ENCODE data around the gene ERG. TPM values are rescaled to one million over a fixed set of nuclear protein-coding genes. Genes with fewer than 3 reads are reported as not detected.

The ERG gene
- total and polyA plus RNA-seq, 2 experiments from 2014 or later: 0.14 to 0.44 TPM

- no peak overlapping the region for H2AFZ ChIP-seq
- H3K9me3 Mint-ChIP-seq: no peaks in the 10 kb centered on the region
- peak overlapping the region; percentile 63 for H3K27ac Mint-ChIP-seq
- TF ChIP-seq POLR2AphosphoS5 (IDR thresholded peaks at IDR 0.05; ENCODE audit: low read depth): no peak
- TF ChIP-seq EZH2phosphoT487 (IDR thresholded peaks at IDR 0.05; ENCODE audit: unreplicated experiment): no peak
- TF ChIP-seq ZNF331 (CRISPR knock-in tag; IDR thresholded peaks at IDR 0.05; ENCODE audit: low read depth): no peak
- no peak for TF ChIP-seq ZNF462 (CRISPR knock-in tag; IDR thresholded peaks at IDR 0.05)
- no peak for TF ChIP-seq STAT1 (IDR thresholded peaks at IDR 0.05; ENCODE audit: unreplicated experiment)
- TF ChIP-seq JUNB (IDR thresholded peaks at IDR 0.05; ENCODE audit: unreplicated experiment): no peak
- TF ChIP-seq, protein P1, sequence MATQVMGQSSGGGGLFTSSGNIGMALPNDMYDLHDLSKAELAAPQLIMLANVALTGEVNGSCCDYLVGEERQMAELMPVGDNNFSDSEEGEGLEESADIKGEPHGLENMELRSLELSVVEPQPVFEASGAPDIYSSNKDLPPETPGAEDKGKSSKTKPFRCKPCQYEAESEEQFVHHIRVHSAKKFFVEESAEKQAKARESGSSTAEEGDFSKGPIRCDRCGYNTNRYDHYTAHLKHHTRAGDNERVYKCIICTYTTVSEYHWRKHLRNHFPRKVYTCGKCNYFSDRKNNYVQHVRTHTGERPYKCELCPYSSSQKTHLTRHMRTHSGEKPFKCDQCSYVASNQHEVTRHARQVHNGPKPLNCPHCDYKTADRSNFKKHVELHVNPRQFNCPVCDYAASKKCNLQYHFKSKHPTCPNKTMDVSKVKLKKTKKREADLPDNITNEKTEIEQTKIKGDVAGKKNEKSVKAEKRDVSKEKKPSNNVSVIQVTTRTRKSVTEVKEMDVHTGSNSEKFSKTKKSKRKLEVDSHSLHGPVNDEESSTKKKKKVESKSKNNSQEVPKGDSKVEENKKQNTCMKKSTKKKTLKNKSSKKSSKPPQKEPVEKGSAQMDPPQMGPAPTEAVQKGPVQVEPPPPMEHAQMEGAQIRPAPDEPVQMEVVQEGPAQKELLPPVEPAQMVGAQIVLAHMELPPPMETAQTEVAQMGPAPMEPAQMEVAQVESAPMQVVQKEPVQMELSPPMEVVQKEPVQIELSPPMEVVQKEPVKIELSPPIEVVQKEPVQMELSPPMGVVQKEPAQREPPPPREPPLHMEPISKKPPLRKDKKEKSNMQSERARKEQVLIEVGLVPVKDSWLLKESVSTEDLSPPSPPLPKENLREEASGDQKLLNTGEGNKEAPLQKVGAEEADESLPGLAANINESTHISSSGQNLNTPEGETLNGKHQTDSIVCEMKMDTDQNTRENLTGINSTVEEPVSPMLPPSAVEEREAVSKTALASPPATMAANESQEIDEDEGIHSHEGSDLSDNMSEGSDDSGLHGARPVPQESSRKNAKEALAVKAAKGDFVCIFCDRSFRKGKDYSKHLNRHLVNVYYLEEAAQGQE (IDR thresholded peaks at IDR 0.05; ENCODE audit: unreplicated experiment): no peak
- no peak for TF ChIP-seq CREB1 (CRISPR knock-in tag; IDR thresholded peaks at IDR 0.05; ENCODE audit: low read depth)
- TF ChIP-seq NANOG (IDR thresholded peaks at IDR 0.05; ENCODE audit: borderline replicate concordance): no peak
- no peak for TF ChIP-seq ZNF114 (CRISPR knock-in tag; IDR thresholded peaks at IDR 0.05)
- TF ChIP-seq, protein P2, sequence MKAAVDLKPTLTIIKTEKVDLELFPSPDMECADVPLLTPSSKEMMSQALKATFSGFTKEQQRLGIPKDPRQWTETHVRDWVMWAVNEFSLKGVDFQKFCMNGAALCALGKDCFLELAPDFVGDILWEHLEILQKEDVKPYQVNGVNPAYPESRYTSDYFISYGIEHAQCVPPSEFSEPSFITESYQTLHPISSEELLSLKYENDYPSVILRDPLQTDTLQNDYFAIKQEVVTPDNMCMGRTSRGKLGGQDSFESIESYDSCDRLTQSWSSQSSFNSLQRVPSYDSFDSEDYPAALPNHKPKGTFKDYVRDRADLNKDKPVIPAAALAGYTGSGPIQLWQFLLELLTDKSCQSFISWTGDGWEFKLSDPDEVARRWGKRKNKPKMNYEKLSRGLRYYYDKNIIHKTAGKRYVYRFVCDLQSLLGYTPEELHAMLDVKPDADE (IDR thresholded peaks at IDR 0.05): no peak
- no peak for TF ChIP-seq EZH2 (IDR thresholded peaks at IDR 0.05; ENCODE audit: low read depth, unreplicated experiment)
- H3K36me3 Mint-ChIP-seq (ENCODE audit: low read depth): no peaks in the 10 kb centered on the region
- ATAC-seq (no peak), DNase-seq (ENCODE audit: low spot score) (no peak)
- H3K4me3 ChIP-seq: no peak overlapping the region
- H3K4me1 Mint-ChIP-seq: peaks cover 75% of the 10 kb centered on the region
- no peak overlapping the region; the same call in 2 of the 3 replicates for H3K4me3 Mint-ChIP-seq
- peaks cover 2% of the 10 kb centered on the region for H3K27me3 Mint-ChIP-seq (ENCODE audit: insufficient read depth, low read depth, poor library complexity)
- H3K9me2 ChIP-seq (ENCODE audit: insufficient read depth): no peaks in the 10 kb centered on the region
- no peaks in the 10 kb centered on the region for H3K27me3 ChIP-seq (ENCODE audit: insufficient read depth)
- H3K4me2 ChIP-seq: no peak overlapping the region
- H3K27ac ChIP-seq (ENCODE audit: low read depth): no peak overlapping the region
- H3F3A ChIP-seq (replicated peaks; ENCODE audit: low read depth): no peaks in the 10 kb centered on the region
- no peaks in the 10 kb centered on the region for H3K79me2 ChIP-seq (replicated peaks; ENCODE audit: insufficient read depth)
- H4K20me1 ChIP-seq (replicated peaks; ENCODE audit: insufficient read depth): no peaks in the 10 kb centered on the region
- no peaks in the 10 kb centered on the region for H3K36me3 ChIP-seq (ENCODE audit: insufficient read depth)
- H3K4me1 ChIP-seq (ENCODE audit: insufficient read depth): peaks cover 31% of the 10 kb centered on the region
These were observed 6.7 kb downstream of the ERG start for GRCh38 chr21:38491536-38491935.
